ENCODE data around the gene PGBD2. TPM values are rescaled to one million over a fixed set of nuclear protein-coding genes. Genes with fewer than 3 reads are reported as not detected.

The PGBD2 gene
- total and polyA plus RNA-seq, 2 of the 4 experiments (the other 2 are of a cell fraction) = 4.8 to 6.8 TPM

DNA sequence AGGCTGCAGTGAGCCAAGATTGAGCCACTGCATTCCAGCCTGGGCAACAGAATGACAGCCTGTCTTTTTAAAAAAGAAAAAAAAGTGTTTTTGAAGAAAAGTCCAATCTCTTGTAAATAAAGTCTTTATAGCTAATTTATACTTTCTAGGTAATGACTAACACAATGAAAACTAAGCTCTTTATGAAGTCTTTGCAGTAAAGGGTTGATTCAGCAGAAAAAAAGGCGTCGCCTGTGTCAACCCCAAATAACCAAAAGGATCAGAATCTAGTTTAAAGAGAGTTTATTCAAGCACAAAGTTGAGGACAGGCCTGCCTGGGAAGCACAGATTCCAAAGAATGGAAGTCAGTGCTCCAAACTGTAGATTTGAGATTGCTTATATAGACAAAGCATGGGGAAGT lies 14.3 kb upstream of the PGBD2 start:
- dilution Hi-C loops (cut with HindIII; ENCODE audit: low sequenced_read_pairs, unreplicated experiment) (no loop called here), in situ Hi-C loops (cut with MboI; ENCODE audit: low sequenced_read_pairs) (no loop called here), intact Hi-C loops (cut with micrococcal nuclease) (no loop called here)
- Histone ChIP-seq H3K79me1 (ENCODE audit: low read depth in 1 of 2, low read length in 2 of 2) (no peaks in the 10 kb centered on the region), H3K56ac (ENCODE audit: extremely low read depth, insufficient read depth, low read length) (no peak overlapping the region), H3K23ac (ENCODE audit: low read depth, low read length) (no peak overlapping the region), H2AFZ (replicated peaks; ENCODE audit: low read length, poor library complexity) (no peak overlapping the region), H3K4me3 (ENCODE audit: insufficient read depth, low read depth, low read length) (no peak overlapping the region), H3K4me2 (ENCODE audit: low read depth, low read length) (no peak overlapping the region), H3K14ac (replicated peaks; ENCODE audit: low read depth, low read length) (no peak overlapping the region), H4K5ac (ENCODE audit: low read depth, low read length) (no peak overlapping the region), H3K9me1 (ENCODE audit: insufficient read depth, low read length) (peaks cover 5% of the 10 kb centered on the region; the same call in 1 of the 2 replicates), H3K9ac (ENCODE audit: low read depth, low read length) (no peak overlapping the region), H2BK15ac (ENCODE audit: low read depth, low read length) (no peak overlapping the region), H3K27me3 (ENCODE audit: control insufficient read depth, insufficient read depth, low read length) (peaks cover 2% of the 10 kb centered on the region; the same call in 1 of the 2 replicates), H3K4ac (ENCODE audit: low read depth, low read length) (no peak overlapping the region), H2AK5ac (ENCODE audit: low read depth, low read length) (no peak overlapping the region), H3K18ac (ENCODE audit: low read depth, low read length) (no peak overlapping the region), H4K8ac (ENCODE audit: low read depth in 2 of 2, low read length in 2 of 2) (no peak overlapping the region), H3K27ac (ENCODE audit: insufficient read depth, low read length) (no peak overlapping the region), H3K9me3 (ENCODE audit: control insufficient read depth, insufficient read depth, low read length) (no peaks in the 10 kb centered on the region), H2BK120ac (ENCODE audit: low read depth, low read length) (no peak overlapping the region), H4K91ac (ENCODE audit: insufficient read depth, low read depth, low read length) (no peak overlapping the region), H2BK20ac (ENCODE audit: low read depth, low read length) (no peak overlapping the region), H3K4me1 (ENCODE audit: control insufficient read depth, insufficient read depth, low read length) (no peaks in the 10 kb centered on the region), H2BK5ac (ENCODE audit: low read depth, low read length, poor library complexity, severe bottlenecking) (no peak overlapping the region), H3K36me3 (ENCODE audit: control insufficient read depth, insufficient read depth, low read length) (no peaks in the 10 kb centered on the region), H4K20me1 (ENCODE audit: insufficient read depth, low read length) (no peaks in the 10 kb centered on the region), H2AK9ac (replicated peaks; ENCODE audit: low read depth, low read length, poor library complexity) (no peak overlapping the region)
- ChIA-PET POLR2A (ENCODE audit: unreplicated experiment) (no interaction called here), CTCF (no interaction called here)
- DNase-seq (no peak), ATAC-seq (ENCODE audit: low read depth) (no peak)
- no TSS peak for BruUV-seq (replicated peaks)
- no peak for TF ChIP-seq RFX5 (IDR thresholded peaks at IDR 0.05; ENCODE audit: low read depth, low read length)
- TF ChIP-seq MAFK (IDR thresholded peaks at IDR 0.05; ENCODE audit: low read depth, low read length) = no peak
- no peak for TF ChIP-seq CHD1 (IDR thresholded peaks at IDR 0.05; ENCODE audit: low read depth, low read length)
- no peak for TF ChIP-seq NFE2L2 (IDR thresholded peaks at IDR 0.05; ENCODE audit: low read depth, low read length)
- TF ChIP-seq, protein P1, sequence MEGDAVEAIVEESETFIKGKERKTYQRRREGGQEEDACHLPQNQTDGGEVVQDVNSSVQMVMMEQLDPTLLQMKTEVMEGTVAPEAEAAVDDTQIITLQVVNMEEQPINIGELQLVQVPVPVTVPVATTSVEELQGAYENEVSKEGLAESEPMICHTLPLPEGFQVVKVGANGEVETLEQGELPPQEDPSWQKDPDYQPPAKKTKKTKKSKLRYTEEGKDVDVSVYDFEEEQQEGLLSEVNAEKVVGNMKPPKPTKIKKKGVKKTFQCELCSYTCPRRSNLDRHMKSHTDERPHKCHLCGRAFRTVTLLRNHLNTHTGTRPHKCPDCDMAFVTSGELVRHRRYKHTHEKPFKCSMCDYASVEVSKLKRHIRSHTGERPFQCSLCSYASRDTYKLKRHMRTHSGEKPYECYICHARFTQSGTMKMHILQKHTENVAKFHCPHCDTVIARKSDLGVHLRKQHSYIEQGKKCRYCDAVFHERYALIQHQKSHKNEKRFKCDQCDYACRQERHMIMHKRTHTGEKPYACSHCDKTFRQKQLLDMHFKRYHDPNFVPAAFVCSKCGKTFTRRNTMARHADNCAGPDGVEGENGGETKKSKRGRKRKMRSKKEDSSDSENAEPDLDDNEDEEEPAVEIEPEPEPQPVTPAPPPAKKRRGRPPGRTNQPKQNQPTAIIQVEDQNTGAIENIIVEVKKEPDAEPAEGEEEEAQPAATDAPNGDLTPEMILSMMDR (conservative IDR thresholded peaks at IDR 0.05; ENCODE audit: low read depth, low read length) = no peak
- WGBS, 2 experiments (ENCODE audit: extremely low coverage in 2 of 2, insufficient read length in 1 of 2) = no CpG with 5 or more reads among the region's 2 CpGs

Data from IMR-90 (cell line).